IPS-20b (cell line): ENCODE results near the gene PPDPF.
"Not testable (repeated sequence)": the region's sequence is repeated elsewhere in the genome, so short reads cannot be mapped to it uniquely, and the experiment has no call there.

ENCODE experiments used
- H3K27ac ChIP-seq: one replicate; pipeline ENCODE4 v1.5.1; 2013; ENCODE audit warnings: low read length
- H3K27me3 ChIP-seq: 2 replicates; pipeline ENCODE4 v1.6.1; 2013; ENCODE audit warnings: mild to moderate bottlenecking, low read length, inconsistent platforms; ENCODE audit not compliant: insufficient read depth
- H3K36me3 ChIP-seq: 2 replicates; pipeline ENCODE4 v1.6.1; 2013; ENCODE audit warnings: low read depth, mild to moderate bottlenecking, inconsistent platforms, low read length, moderate library complexity; ENCODE audit not compliant: insufficient read depth
- H3K4me1 ChIP-seq: 2 replicates; pipeline ENCODE4 v1.6.1; 2013; ENCODE audit warnings: mild to moderate bottlenecking, control low read depth, inconsistent platforms, low read length, moderate library complexity; ENCODE audit not compliant: insufficient read depth
- H3K4me3 ChIP-seq: 2 replicates; pipeline ENCODE4 v1.5.1; 2013; ENCODE audit warnings: mild to moderate bottlenecking, low read length, inconsistent platforms
- H3K9ac ChIP-seq: 2 replicates; pipeline ENCODE4 v1.6.1; 2013; ENCODE audit warnings: low read depth, mild to moderate bottlenecking, inconsistent platforms, low read length, moderate library complexity
- H3K9me3 ChIP-seq: 2 replicates; pipeline ENCODE4 v1.6.1; 2013; ENCODE audit warnings: mild to moderate bottlenecking, low read depth, low read length, inconsistent platforms; ENCODE audit not compliant: insufficient read depth

PPDPF gene

GRCh38 chr20:63567386-63568169 lies 47.0 kb downstream of the PPDPF start:
- Histone ChIP-seq H3K9ac (no peak overlapping the region), H3K9me3 (no peaks in the 10 kb centered on the region), H3K36me3 (no peaks in the 10 kb centered on the region), H3K27ac (no peak overlapping the region), H3K4me1 (no peaks in the 10 kb centered on the region), H3K4me3 (no peak overlapping the region), H3K27me3 (no peaks in the 10 kb centered on the region)

- H3K9me3 ChIP-seq: no peaks in the 10 kb centered on the region
- no peak overlapping the region for H3K27ac ChIP-seq
- H3K36me3 ChIP-seq: no peaks in the 10 kb centered on the region
- H3K9ac ChIP-seq: no peak overlapping the region
- peaks cover 3% of the 10 kb centered on the region; the same call in 1 of the 2 replicates for H3K27me3 ChIP-seq
- H3K4me3 ChIP-seq: no peak overlapping the region
- no peaks in the 10 kb centered on the region for H3K4me1 ChIP-seq
These were observed 47.8 kb downstream of the PPDPF start for GRCh38 chr20:63568170-63568981.

GRCh38 chr20:63568986-63569949 lies 48.7 kb downstream of the PPDPF start:
- Histone ChIP-seq H3K9me3 (no peaks in the 10 kb centered on the region), H3K36me3 (no peaks in the 10 kb centered on the region), H3K9ac (no peak overlapping the region), H3K4me3 (no peak overlapping the region), H3K27me3 (peaks cover 7% of the 10 kb centered on the region; the same call in 1 of the 2 replicates), H3K27ac (no peak overlapping the region), H3K4me1 (no peaks in the 10 kb centered on the region)

- no peak overlapping the region for H3K27ac ChIP-seq
- H3K27me3 ChIP-seq: peaks cover 7% of the 10 kb centered on the region; the same call in 1 of the 2 replicates
- H3K9me3 ChIP-seq: no peaks in the 10 kb centered on the region
- H3K4me3 ChIP-seq: no peak overlapping the region
- no peaks in the 10 kb centered on the region for H3K4me1 ChIP-seq
- H3K9ac ChIP-seq: no peak overlapping the region
- no peaks in the 10 kb centered on the region for H3K36me3 ChIP-seq
These were observed 49.9 kb downstream of the PPDPF start for GRCh38 chr20:63570281-63571086.

- H3K36me3 ChIP-seq, H3K27ac ChIP-seq, H3K4me1 ChIP-seq, H3K9me3 ChIP-seq, H3K4me3 ChIP-seq, H3K27me3 ChIP-seq, H3K9ac ChIP-seq: not testable (repeated sequence)
These were observed 50.5 kb downstream of the PPDPF start for GRCh38 chr20:63571087-63571478.
